CD4-positive, alpha-beta T cell (primary cell): Measurements from ENCODE around the gene CMTM4. TPM values are rescaled to one million over a fixed set of nuclear protein-coding genes. Genes with fewer than 3 reads are reported as not detected.

Source experiments
- ATAC-seq: fragments of 200-7000 bp; cut with Tn5 transposase; one replicate; pipeline ENCODE4 v1.10.0; 2022; ENCODE audit warnings: mild to moderate bottlenecking; ENCODE audit not compliant: poor library complexity
- CTCF ChIA-PET: fragments of 350-600 bp; sonication (Branson Sonifier 250); formaldehyde crosslinking; loops from one replicate; lab custom pipeline; 2021; ENCODE audit warnings: antibody characterized with exemption, inconsistent platforms; lab: Charles Lee
- POLR2A ChIA-PET: fragments of 350-600 bp; sonication (Branson Sonifier 250); formaldehyde crosslinking; loops from one replicate; lab custom pipeline; 2021; ENCODE audit warnings: antibody characterized with exemption, inconsistent platforms; lab: Charles Lee
- DNase-seq, 14 experiments: peaks; one replicate each; pipeline ENCODE4 v3.0.0-alpha.2; 2013 to 2020; ENCODE audit warnings: mixed read lengths in 2 of 14
- H3K27ac ChIP-seq, 2 donors: one replicate each; pipeline versions ENCODE4 v1.5.1 to v1.7.0; 2013; ENCODE audit warnings: low read length in 2 of 2, low read depth in 1 of 2, mild to moderate bottlenecking in 1 of 2
- H3K27me3 ChIP-seq, 2 experiments: 1 replicate in 1 of 2; 2 replicates in 1 of 2; pipeline versions ENCODE4 v1.6.1 to v1.7.0; 2013; ENCODE audit warnings: low read length in 2 of 2, control low read depth in 1 of 2, mild to moderate bottlenecking in 1 of 2, moderate library complexity in 1 of 2; ENCODE audit not compliant: insufficient read depth in 2 of 2, control insufficient read depth in 1 of 2
- H3K36me3 ChIP-seq: one replicate; pipeline ENCODE4 v1.6.1; 2013; ENCODE audit warnings: low read length, control low read depth; ENCODE audit not compliant: insufficient read depth
- H3K4me1 ChIP-seq: one replicate; pipeline ENCODE4 v1.6.1; 2013; ENCODE audit warnings: low read length, control low read depth; ENCODE audit not compliant: insufficient read depth
- H3K4me3 ChIP-seq: one replicate; pipeline ENCODE4 v1.5.1; 2013; ENCODE audit warnings: mild to moderate bottlenecking, low read length, moderate library complexity
- H3K9me3 ChIP-seq, 2 experiments: 1 replicate in 1 of 2; 2 replicates in 1 of 2; pipeline versions ENCODE4 v1.6.1 to v1.7.0; 2013; ENCODE audit warnings: low read length in 2 of 2, mild to moderate bottlenecking in 2 of 2, control low read depth in 1 of 2, moderate library complexity in 1 of 2; ENCODE audit not compliant: control insufficient read depth in 1 of 2, insufficient read depth in 1 of 2
- H3K27ac Mint-ChIP-seq: one replicate; pipeline ENCODE4 v1.8.0; 2020; ENCODE audit warnings: mixed read lengths
- H3K27me3 Mint-ChIP-seq: one replicate; pipeline ENCODE4 v1.8.0; 2021; ENCODE audit warnings: mixed read lengths
- H3K36me3 Mint-ChIP-seq: one replicate; pipeline ENCODE4 v1.8.0; 2021; ENCODE audit warnings: low read depth, mixed read lengths
- H3K4me1 Mint-ChIP-seq: one replicate; pipeline ENCODE4 v1.8.0; 2021; ENCODE audit warnings: low read depth, mixed read lengths
- H3K4me3 Mint-ChIP-seq: one replicate; pipeline ENCODE4 v1.8.0; 2020; ENCODE audit warnings: mild to moderate bottlenecking, mixed read lengths
- H3K9me3 Mint-ChIP-seq: one replicate; pipeline ENCODE4 v1.8.0; 2020; ENCODE audit warnings: mixed read lengths
- intact Hi-C, 2 experiments: fragments of 100-400 bp; cut with DNase I in 1 of 2; cut with micrococcal nuclease in 1 of 2; formaldehyde crosslinking; loops; one replicate each; pipeline versions ENCODE4 v1.15.1 to v1.9.0; 2023 to 2025; cut with DNase I, micrococcal nuclease
- total RNA-seq, 174 experiments: library from RNA in 2 of 174; stranded (reverse) in 2 of 174; gene quantifications; one replicate each; pipeline ENCODE4 v1.2.3 and lab custom pipeline; 2021 to 2026
- TF ChIP-seq, protein P1 (sequence below): fragments of 200-600 bp; IDR thresholded peaks from one replicate; pipeline ENCODE4 v1.8.0; 2022; ENCODE audit warnings: antibody characterized with exemption, mild to moderate bottlenecking

CMTM4 gene
- total RNA-seq, 2 experiments from 2014 or later: 1.1 to 1.6 TPM

DNA sequence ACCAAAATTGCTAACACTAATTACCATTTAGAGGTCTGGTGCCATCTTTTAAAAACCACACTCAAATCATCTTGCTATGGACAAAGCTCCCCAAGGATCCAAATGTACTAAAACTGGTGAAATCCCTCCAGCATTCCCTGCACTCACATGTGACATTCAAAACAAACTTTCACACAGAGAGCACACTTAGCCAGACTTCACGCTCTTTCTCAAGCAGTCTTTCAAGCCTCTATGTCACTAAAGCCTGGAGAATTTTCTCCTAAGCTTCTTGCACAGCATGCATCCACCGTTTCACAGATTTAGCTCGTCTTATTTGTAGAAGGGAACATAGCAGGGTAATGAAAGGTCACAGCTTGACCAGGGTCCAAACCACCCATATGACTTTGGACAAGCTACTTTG, 72.8 kb downstream of the CMTM4 start:
- H3K4me3 Mint-ChIP-seq: no peak overlapping the region
- no peaks in the 10 kb centered on the region for H3K4me1 Mint-ChIP-seq
- H3K27me3 Mint-ChIP-seq: no peaks in the 10 kb centered on the region
- no peaks in the 10 kb centered on the region for H3K4me1 ChIP-seq
- H3K27ac ChIP-seq: no peak overlapping the region
- ATAC-seq (no peak), DNase-seq (no peak)
- intact Hi-C loops: no loop called here
- H3K36me3 ChIP-seq: no peaks in the 10 kb centered on the region
- H3K9me3 Mint-ChIP-seq: no peaks in the 10 kb centered on the region
- H3K36me3 Mint-ChIP-seq: no peaks in the 10 kb centered on the region
- TF ChIP-seq, protein P1, sequence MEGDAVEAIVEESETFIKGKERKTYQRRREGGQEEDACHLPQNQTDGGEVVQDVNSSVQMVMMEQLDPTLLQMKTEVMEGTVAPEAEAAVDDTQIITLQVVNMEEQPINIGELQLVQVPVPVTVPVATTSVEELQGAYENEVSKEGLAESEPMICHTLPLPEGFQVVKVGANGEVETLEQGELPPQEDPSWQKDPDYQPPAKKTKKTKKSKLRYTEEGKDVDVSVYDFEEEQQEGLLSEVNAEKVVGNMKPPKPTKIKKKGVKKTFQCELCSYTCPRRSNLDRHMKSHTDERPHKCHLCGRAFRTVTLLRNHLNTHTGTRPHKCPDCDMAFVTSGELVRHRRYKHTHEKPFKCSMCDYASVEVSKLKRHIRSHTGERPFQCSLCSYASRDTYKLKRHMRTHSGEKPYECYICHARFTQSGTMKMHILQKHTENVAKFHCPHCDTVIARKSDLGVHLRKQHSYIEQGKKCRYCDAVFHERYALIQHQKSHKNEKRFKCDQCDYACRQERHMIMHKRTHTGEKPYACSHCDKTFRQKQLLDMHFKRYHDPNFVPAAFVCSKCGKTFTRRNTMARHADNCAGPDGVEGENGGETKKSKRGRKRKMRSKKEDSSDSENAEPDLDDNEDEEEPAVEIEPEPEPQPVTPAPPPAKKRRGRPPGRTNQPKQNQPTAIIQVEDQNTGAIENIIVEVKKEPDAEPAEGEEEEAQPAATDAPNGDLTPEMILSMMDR: no peak
- ChIA-PET POLR2A (no interaction called here), CTCF (no interaction called here)
- no peak overlapping the region for H3K4me3 ChIP-seq
- H3K27ac Mint-ChIP-seq: no peak overlapping the region
- H3K27me3 ChIP-seq: no peaks in the 10 kb centered on the region
- H3K9me3 ChIP-seq: no peaks in the 10 kb centered on the region

DNA sequence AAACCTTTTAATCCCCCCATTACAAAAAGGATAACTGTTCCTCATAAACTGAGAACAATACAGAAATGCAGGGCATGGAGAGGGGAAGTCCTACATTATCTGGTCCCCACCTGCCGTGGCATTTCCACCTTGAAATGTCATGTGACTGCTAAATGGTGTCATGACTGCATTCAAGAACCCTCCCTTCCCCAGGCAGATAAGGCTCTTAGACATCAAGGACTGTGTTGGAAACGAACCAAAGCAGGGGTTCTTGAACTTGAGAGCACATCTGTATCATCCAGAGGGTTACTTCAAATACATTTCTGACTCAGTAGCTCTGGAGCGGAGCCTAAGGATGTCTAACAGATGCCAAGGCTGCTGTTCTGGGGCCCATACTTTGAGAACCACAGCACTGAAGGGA, 73.7 kb downstream of the CMTM4 start:
- H3K36me3 Mint-ChIP-seq: no peaks in the 10 kb centered on the region
- Histone ChIP-seq H3K27ac (no peak overlapping the region), H3K9me3 (no peaks in the 10 kb centered on the region), H3K36me3 (no peaks in the 10 kb centered on the region), H3K27me3 (no peaks in the 10 kb centered on the region), H3K4me3 (no peak overlapping the region), H3K4me1 (no peaks in the 10 kb centered on the region)
- intact Hi-C loops: no loop called here
- TF ChIP-seq, protein P1: no peak
- H3K4me1 Mint-ChIP-seq: no peaks in the 10 kb centered on the region
- no peak for ATAC-seq
- POLR2A ChIA-PET: no interaction called here
- no peaks in the 10 kb centered on the region for H3K27me3 Mint-ChIP-seq
- CTCF ChIA-PET: no interaction called here
- H3K4me3 Mint-ChIP-seq: no peak overlapping the region
- no peak for DNase-seq
- no peaks in the 10 kb centered on the region for H3K9me3 Mint-ChIP-seq
- H3K27ac Mint-ChIP-seq: no peak overlapping the region

DNA sequence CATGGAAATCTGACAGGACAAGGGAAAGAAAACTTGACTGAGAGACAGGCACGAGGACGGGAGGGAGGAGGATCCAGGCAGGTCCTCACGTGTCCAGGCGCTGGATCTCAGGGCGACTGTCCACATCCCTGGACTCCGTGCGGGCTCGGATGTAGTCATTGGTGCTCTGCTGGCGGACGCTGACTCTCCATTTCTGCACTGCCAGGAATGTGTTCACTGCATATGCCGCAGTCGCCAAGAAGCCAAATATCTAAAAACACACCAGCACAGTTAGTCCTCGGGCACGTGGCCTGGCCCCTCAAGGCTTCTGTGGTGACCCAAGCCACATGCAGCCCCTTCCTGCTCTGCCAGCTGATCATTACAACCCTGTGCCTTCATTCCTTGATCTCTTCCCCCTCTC, 74.6 kb downstream of the CMTM4 start:
- no peak overlapping the region for H3K4me3 ChIP-seq
- CTCF ChIA-PET: no interaction called here
- Mint-ChIP-seq H3K9me3 (no peaks in the 10 kb centered on the region), H3K36me3 (no peaks in the 10 kb centered on the region), H3K27ac (no peak overlapping the region), H3K4me1 (no peaks in the 10 kb centered on the region), H3K27me3 (no peaks in the 10 kb centered on the region), H3K4me3 (no peak overlapping the region)
- no peak for ATAC-seq
- H3K9me3 ChIP-seq: no peaks in the 10 kb centered on the region
- no peak overlapping the region for H3K27ac ChIP-seq
- no peak for DNase-seq
- no peaks in the 10 kb centered on the region for H3K27me3 ChIP-seq
- H3K36me3 ChIP-seq: no peaks in the 10 kb centered on the region
- no peaks in the 10 kb centered on the region for H3K4me1 ChIP-seq
- POLR2A ChIA-PET: no interaction called here
- TF ChIP-seq, protein P1: no peak
- intact Hi-C loops: no loop called here
